ENCODE measurements around the gene ZNF784.
A peak's percentile ranks its signal among the peaks of the same experiment; 100 is the strongest.

ZNF784 gene

GRCh38 chr19:55588738-55589137 is 35.6 kb downstream of the ZNF784 start:
- TF ChIP-seq RAD21 (IDR thresholded peaks at IDR 0.05; ENCODE audit: low read depth): no peak
- TF ChIP-seq, protein P1, sequence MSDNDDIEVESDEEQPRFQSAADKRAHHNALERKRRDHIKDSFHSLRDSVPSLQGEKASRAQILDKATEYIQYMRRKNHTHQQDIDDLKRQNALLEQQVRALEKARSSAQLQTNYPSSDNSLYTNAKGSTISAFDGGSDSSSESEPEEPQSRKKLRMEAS (IDR thresholded peaks at IDR 0.05): no peak
- TF ChIP-seq, protein P2, sequence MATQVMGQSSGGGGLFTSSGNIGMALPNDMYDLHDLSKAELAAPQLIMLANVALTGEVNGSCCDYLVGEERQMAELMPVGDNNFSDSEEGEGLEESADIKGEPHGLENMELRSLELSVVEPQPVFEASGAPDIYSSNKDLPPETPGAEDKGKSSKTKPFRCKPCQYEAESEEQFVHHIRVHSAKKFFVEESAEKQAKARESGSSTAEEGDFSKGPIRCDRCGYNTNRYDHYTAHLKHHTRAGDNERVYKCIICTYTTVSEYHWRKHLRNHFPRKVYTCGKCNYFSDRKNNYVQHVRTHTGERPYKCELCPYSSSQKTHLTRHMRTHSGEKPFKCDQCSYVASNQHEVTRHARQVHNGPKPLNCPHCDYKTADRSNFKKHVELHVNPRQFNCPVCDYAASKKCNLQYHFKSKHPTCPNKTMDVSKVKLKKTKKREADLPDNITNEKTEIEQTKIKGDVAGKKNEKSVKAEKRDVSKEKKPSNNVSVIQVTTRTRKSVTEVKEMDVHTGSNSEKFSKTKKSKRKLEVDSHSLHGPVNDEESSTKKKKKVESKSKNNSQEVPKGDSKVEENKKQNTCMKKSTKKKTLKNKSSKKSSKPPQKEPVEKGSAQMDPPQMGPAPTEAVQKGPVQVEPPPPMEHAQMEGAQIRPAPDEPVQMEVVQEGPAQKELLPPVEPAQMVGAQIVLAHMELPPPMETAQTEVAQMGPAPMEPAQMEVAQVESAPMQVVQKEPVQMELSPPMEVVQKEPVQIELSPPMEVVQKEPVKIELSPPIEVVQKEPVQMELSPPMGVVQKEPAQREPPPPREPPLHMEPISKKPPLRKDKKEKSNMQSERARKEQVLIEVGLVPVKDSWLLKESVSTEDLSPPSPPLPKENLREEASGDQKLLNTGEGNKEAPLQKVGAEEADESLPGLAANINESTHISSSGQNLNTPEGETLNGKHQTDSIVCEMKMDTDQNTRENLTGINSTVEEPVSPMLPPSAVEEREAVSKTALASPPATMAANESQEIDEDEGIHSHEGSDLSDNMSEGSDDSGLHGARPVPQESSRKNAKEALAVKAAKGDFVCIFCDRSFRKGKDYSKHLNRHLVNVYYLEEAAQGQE (IDR thresholded peaks at IDR 0.05; ENCODE audit: low read depth): no peak
- TF ChIP-seq, protein P3, sequence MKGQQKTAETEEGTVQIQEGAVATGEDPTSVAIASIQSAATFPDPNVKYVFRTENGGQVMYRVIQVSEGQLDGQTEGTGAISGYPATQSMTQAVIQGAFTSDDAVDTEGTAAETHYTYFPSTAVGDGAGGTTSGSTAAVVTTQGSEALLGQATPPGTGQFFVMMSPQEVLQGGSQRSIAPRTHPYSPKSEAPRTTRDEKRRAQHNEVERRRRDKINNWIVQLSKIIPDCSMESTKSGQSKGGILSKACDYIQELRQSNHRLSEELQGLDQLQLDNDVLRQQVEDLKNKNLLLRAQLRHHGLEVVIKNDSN (IDR thresholded peaks at IDR 0.05): no peak
- no peak for TF ChIP-seq TCF12 (IDR thresholded peaks at IDR 0.05; ENCODE audit: low read depth)
- no peak for TF ChIP-seq EGR1 (IDR thresholded peaks at IDR 0.05)
- TF ChIP-seq NFIC (IDR thresholded peaks at IDR 0.05): no peak
- no peak for TF ChIP-seq TEAD4 (IDR thresholded peaks at IDR 0.05)
- no peak for TF ChIP-seq CEBPB (IDR thresholded peaks at IDR 0.05)
- TF ChIP-seq FOXM1 (IDR thresholded peaks at IDR 0.05; ENCODE audit: borderline replicate concordance, low read depth): no peak
- no peak for TF ChIP-seq ZBTB7A (IDR thresholded peaks at IDR 0.05; ENCODE audit: low read depth)
- TF ChIP-seq EP300 (IDR thresholded peaks at IDR 0.05; ENCODE audit: borderline replicate concordance): no peak
- TF ChIP-seq TAF1 (IDR thresholded peaks at IDR 0.05; ENCODE audit: low read depth): no peak

- TF ChIP-seq, protein P3 (IDR thresholded peaks at IDR 0.05): no peak
- TF ChIP-seq TCF12 (IDR thresholded peaks at IDR 0.05; ENCODE audit: low read depth) (peak; percentile 30; the same call in 1 of the 2 replicates), NFIC (IDR thresholded peaks at IDR 0.05) (peak; percentile 84), YY1 (IDR thresholded peaks at IDR 0.05; ENCODE audit: low read depth) (peak; percentile 32; the same call in 1 of the 2 replicates), RAD21 (IDR thresholded peaks at IDR 0.05; ENCODE audit: low read depth) (peak; percentile 13; the same call in 1 of the 2 replicates), CREB1 (IDR thresholded peaks at IDR 0.05; ENCODE audit: low read depth) (no peak), FOXM1 (IDR thresholded peaks at IDR 0.05; ENCODE audit: borderline replicate concordance, low read depth) (no peak), EP300 (IDR thresholded peaks at IDR 0.05; ENCODE audit: borderline replicate concordance) (no peak), TEAD4 (IDR thresholded peaks at IDR 0.05) (no peak)
Observed at GRCh38 chr19:55586976-55587668, 37.2 kb downstream of the ZNF784 start.

- TF ChIP-seq NFIC (IDR thresholded peaks at IDR 0.05) (no peak), FOXM1 (IDR thresholded peaks at IDR 0.05; ENCODE audit: borderline replicate concordance, low read depth) (no peak), CREB1 (IDR thresholded peaks at IDR 0.05; ENCODE audit: low read depth) (no peak), RAD21 (IDR thresholded peaks at IDR 0.05; ENCODE audit: low read depth) (no peak), YY1 (IDR thresholded peaks at IDR 0.05; ENCODE audit: low read depth) (0 out of 2 replicates have a peak, but pooled peaks have one; percentile 32), TCF12 (IDR thresholded peaks at IDR 0.05; ENCODE audit: low read depth) (no peak), EGR1 (IDR thresholded peaks at IDR 0.05) (no peak), TAF1 (IDR thresholded peaks at IDR 0.05; ENCODE audit: low read depth) (no peak), EP300 (IDR thresholded peaks at IDR 0.05; ENCODE audit: borderline replicate concordance) (no peak), ZBTB7A (IDR thresholded peaks at IDR 0.05; ENCODE audit: low read depth) (no peak)
- TF ChIP-seq, protein P2 (IDR thresholded peaks at IDR 0.05; ENCODE audit: low read depth): no peak
- TF ChIP-seq, protein P3 (IDR thresholded peaks at IDR 0.05): peak; percentile 86
- TF ChIP-seq, protein P1 (IDR thresholded peaks at IDR 0.05): no peak
Observed at GRCh38 chr19:55585658-55586339, 38.6 kb downstream of the ZNF784 start.

DNA sequence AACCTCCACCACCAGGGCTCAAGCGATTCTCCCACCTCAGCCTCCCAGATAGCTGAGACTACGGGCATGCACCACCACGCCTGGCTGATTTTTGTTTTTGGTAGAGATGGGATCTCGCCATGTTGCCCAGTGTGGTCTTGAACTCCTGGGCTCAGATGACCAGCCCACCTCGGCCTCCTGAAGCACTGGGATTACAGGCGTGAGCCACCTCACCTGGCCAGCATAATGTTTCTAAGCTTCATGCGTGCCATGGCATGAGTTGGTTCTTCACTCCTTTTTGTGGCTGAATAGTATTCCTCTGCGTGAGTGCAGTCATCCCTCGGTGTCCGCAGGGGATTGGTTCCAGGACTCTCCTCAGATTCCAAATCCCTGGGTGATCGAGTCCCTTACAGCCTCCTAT is 39.5 kb downstream of the ZNF784 start:
- TF ChIP-seq, protein P1 (IDR thresholded peaks at IDR 0.05): no peak
- TF ChIP-seq, protein P3 (IDR thresholded peaks at IDR 0.05): no peak
- TF ChIP-seq FOXM1 (IDR thresholded peaks at IDR 0.05; ENCODE audit: borderline replicate concordance, low read depth): no peak
- no peak for TF ChIP-seq ZBTB7A (IDR thresholded peaks at IDR 0.05; ENCODE audit: low read depth)
- TF ChIP-seq TAF1 (IDR thresholded peaks at IDR 0.05; ENCODE audit: low read depth): no peak

Measured in Ishikawa (cell line).